Measurements from ENCODE around the gene FAM78A.
"Not testable (repeated sequence)": the region's sequence is repeated elsewhere in the genome, so short reads cannot be mapped to it uniquely, and the experiment has no call there.

FAM78A gene

DNA sequence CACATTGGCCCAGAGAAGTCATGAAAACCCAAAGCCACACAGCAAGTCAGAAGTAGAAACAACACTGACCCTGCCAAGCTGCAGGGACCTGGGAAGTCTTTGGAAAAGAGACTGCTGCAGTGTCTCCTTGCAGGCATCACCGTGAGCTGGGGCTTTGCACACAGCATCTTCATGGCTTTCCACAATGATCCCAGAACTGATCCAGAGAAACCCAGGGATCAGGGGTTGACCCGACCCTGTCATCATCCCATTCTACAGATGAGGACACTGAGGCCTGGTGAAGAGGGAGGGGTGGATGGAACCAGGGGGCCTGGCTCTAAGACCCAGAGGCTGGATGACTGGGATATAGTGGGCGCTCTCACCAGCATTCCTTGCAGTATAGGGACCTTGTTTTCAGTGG lies 4.3 kb upstream of the FAM78A start:
- DNase-seq, result no peak

- DNase-seq, result no peak
Measured at GRCh38 chr9:131279863-131280570, 3.7 kb upstream of the FAM78A start.

GRCh38 chr9:131279196-131279862 lies 3.0 kb upstream of the FAM78A start:
- no peak for DNase-seq

DNA sequence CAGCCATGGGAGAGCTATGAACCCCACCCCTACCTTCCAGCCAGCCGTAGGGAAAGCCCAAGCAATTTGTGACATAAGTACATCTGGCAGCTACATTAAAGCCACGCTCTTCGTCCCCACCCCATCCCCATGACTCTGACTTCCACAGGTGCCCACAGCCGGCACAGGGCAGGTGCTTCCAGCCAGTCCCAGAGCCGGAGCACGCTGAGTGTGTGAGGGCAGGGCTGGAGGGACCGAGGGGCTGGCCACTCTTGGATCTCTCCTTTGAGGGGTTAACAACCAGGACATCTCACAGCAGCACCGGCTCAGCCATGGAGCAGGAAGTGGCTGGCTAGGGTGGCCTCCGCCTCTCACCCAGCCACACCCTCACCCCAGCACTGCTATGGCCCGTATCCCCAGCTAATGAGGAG lies 2.4 kb upstream of the FAM78A start:
- DNase-seq, result no peak

- DNase-seq, result no peak
Measured at GRCh38 chr9:131277910-131278701, 1.8 kb upstream of the FAM78A start.

DNA sequence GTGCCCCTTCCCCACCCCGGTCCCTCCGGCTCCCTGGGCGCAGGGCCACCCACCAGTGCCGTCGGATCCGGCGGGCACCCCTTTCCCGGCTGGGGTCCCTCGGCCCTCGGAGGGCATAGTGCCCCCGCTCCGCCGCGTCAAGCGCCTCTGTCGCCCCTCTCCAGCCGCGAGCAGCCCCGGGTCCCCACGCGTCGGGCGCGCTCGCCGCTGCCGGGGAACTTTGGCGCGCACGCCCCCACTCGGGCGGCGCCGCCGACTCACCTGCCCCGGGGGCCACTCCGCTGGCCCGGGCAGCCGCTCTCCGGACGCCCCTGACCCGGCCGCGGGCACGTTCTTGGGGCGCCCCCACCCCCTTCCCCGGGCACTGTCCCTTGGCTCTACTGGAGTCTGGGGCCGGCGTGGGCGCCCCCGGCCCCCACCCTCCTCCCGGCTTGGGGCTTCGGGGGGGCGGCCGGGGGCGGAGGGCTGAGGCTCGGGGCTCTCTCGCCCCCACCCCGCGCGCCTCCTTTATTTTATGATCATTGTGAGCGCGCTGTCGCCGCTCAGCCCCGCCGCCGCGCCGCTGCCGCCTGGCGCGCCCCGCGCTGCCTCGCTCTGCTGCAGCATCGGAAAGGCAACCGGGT lies 1.1 kb upstream of the FAM78A start:
- DNase-seq, result no peak

- no peak for DNase-seq
Measured at GRCh38 chr9:131276891-131277286, 579 bp upstream of the FAM78A start.

GRCh38 chr9:131275332-131276093 lies 797 bp downstream of the FAM78A start:
- DNase-seq, result no peak

DNA sequence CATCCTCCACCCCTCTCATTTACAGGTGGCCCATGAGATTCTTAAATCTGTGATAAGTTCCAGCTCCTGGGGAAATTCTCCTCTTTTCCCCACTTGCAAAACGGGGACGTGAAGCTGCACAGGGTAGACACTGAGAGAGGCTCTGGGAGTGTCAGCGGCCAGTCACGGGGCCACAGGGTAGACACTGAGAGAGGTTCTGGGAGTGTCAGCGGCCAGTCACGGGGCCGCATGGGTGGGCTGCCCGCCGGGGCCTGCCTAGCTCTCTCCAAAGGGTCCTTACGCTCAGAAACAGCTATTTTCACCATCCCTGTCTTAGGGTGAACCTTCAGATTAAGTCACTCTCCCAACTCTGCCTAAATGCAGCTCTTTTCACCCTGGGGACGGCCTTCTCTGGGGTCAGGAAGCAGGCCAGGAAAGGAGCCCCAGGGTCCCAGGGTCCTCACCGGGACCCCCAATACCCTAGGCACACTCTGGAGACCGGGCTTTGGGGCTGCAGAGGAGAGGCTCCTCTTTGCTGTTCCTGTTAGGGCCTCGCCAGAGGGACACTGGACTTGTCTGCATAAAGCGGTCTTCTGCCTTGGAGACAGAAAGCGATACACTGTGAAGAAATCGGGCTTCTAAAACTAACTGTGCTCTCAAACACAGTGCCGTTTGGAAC lies 1.5 kb downstream of the FAM78A start:
- no peak for DNase-seq

DNA sequence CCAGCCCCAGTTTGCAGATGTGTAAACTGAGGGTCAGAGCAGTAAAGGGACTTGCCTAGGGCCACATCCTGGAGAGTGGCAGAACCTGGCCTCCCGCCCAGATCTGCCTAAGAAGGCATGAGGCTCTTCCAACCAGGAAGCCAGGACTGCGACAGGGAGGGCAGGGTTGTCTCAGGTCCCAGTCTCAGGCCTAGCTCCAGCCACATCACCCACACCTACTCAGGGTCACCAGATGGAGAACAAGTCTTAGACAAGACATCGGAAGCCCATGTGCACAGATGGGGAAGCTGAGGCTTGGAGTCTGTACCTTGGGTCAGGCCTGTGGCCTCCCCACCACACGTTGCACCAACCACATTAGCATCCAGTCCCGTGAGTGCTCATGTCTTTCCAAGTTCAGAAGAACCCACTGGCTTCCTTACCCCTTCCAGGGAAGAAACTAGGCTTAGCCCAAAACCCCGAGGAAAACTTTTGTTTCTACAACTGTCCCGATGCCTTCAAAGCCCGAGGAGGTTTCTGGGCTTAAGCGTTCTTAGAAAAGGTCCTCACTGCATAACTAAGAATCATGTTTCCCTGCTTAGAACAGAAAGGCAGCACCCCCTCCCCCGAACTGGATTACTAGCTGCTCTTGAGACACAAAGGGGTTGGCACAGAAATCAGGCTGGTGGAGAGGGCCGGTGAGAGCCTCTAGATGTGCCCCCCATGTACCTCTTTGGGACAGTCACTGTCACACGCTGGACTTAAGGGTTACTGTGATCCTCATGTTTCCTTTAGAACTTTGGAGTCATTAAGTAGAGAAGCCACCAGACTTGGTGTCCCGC lies 2.2 kb downstream of the FAM78A start:
- no peak for DNase-seq

GRCh38 chr9:131273146-131273855 lies 3.0 kb downstream of the FAM78A start:
- no peak for DNase-seq

- DNase-seq, result no peak
Measured at GRCh38 chr9:131272212-131272611, 4.1 kb downstream of the FAM78A start.

DNA sequence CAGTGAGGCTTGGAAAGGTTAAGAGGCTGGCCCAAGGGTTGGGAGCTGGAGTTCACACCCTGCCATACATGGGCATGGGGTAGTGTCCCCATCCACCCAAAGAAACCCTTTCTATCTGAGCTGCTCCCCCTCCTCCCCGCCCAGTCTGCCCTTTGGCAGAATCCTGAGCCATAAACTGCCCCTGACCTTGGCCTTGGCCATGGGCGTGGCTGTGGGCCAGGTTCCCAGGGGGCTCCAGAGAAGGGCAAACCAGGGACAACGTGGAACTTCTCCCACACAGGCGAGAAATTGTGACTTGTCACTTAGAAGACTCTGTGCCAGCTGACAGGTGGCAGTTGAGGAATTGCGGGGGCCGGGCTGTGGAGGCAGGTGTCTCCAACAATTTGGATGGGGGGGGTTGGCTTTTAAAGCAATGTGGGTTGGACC lies 4.8 kb downstream of the FAM78A start:
- no peak for DNase-seq

- DNase-seq, result not testable (repeated sequence)
Measured at GRCh38 chr9:131271016-131271273, 5.4 kb downstream of the FAM78A start.

DNA sequence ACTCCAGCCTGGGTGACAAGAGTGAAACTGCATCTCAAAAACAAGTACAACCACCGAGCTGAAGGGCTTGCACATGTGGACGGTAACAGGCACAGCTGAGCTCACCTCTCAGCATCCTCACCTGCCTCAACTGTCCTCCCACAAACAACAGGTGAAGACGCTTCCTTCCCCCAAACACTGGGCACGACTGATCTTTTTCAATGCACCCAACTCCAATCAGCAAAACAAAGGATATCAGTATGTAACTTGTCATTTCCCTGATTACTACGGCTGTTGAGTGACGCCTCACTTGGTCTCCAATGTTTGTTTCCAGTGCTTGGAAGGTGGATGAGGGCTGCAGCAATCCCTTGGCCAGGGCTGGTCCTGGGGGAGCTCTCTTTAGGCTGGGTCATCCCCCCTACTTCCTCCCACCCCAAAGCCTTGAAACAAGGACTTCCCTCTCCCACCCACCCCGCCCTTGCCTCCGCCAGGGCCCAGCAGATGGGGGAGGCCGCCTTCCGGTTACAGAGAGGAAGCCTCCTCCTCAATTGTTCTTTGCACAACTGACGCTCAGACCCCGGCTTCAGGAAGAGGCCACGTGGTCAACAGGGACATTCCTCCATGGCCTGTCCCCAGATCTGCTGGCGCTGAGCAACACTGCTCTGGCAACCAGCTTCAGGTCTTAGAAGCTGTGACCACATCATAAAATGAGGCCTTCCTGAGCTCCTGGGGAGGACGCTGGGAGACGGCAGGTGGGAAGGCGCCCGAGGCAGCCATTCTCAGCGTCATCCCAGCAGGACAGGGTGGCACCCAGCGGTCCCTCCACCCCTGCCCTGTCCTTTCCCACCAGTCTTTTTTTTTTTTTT lies 5.9 kb downstream of the FAM78A start:
- no peak for DNase-seq

- DNase-seq, result no peak
Measured at GRCh38 chr9:131266266-131267229, 9.8 kb downstream of the FAM78A start.

DNA sequence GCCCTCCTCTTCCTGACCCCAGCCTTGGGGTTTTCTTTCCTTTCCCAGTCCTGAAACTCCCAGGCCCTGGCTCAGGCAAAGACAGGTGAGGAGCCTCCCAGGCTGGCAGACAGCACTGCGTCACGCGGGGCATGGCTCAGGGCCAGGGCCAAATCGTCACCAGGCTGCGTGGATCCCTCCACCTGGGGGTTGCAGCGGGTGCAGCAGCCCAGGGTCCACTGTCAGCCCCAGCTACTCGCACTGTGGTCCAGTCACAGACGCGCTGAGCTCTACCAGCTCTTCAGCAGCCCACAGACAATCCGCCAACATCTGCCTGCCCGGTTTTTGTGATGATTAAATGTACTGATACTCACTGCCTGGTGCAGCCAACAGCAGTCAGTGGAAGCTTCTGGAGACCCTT lies 12.1 kb downstream of the FAM78A start:
- DNase-seq, result no peak

GRCh38 chr9:131263701-131264100 lies 12.6 kb downstream of the FAM78A start:
- no peak for DNase-seq

- not testable (repeated sequence) for DNase-seq
Measured at GRCh38 chr9:131263033-131263343, 13.3 kb downstream of the FAM78A start.
